ENCODE results near the gene PARP11. TPM values are rescaled to one million over a fixed set of nuclear protein-coding genes. Genes with fewer than 3 reads are reported as not detected.
A peak's percentile ranks its signal among the peaks of the same experiment; 100 is the strongest.

Gene PARP11
- total RNA-seq, 3 donors from 2014 or later (not counting 1 experiment from before 2014, with no cell fraction given): 18.8 to 27.3 (median 24.7) TPM

GRCh38 chr12:3772380-3772779 is 100.8 kb downstream of the PARP11 start:
- Histone ChIP-seq H3K9me3 (ENCODE audit: control insufficient read depth, insufficient read depth, low read length) (no peaks in the 10 kb centered on the region), H3K4me1 (ENCODE audit: control insufficient read depth, insufficient read depth, low read length) (no peaks in the 10 kb centered on the region), H3K27me3 (ENCODE audit: control insufficient read depth, insufficient read depth, low read length) (no peaks in the 10 kb centered on the region), H3K4me3 (ENCODE audit: low read length) (no peak overlapping the region), H3K27ac (ENCODE audit: low read length) (no peak overlapping the region), H3K36me3 (ENCODE audit: control insufficient read depth, insufficient read depth, low read length) (no peaks in the 10 kb centered on the region)
- H3K4me1 Mint-ChIP-seq: no peaks in the 10 kb centered on the region
- no peak for TF ChIP-seq CTCF (IDR thresholded peaks at IDR 0.05)
- WGBS (ENCODE audit: insufficient coverage): 61% methylated on average over 4 of the region's 4 CpGs
- no peak overlapping the region for H3K4me3 Mint-ChIP-seq
- H3K27me3 Mint-ChIP-seq (ENCODE audit: low read depth in 2 of 2): peaks cover 0 to 2% of the 10 kb centered on the region in 2 donors
- no peak for ATAC-seq
- no peaks in the 10 kb centered on the region for H3K36me3 Mint-ChIP-seq
- intact Hi-C loops (cut with micrococcal nuclease): no loop called here
- no peaks in the 10 kb centered on the region for H3K9me3 Mint-ChIP-seq
- DNase-seq: peak in 1 of 2 donors; percentile 43
- H3K27ac Mint-ChIP-seq: no peak overlapping the region

- WGBS (ENCODE audit: insufficient coverage): 84% methylated on average over 1 of the region's 1 CpG
- Histone ChIP-seq H3K27ac (ENCODE audit: low read length) (no peak overlapping the region), H3K9me3 (ENCODE audit: control insufficient read depth, insufficient read depth, low read length) (no peaks in the 10 kb centered on the region), H3K4me1 (ENCODE audit: control insufficient read depth, insufficient read depth, low read length) (no peaks in the 10 kb centered on the region), H3K27me3 (ENCODE audit: control insufficient read depth, insufficient read depth, low read length) (no peaks in the 10 kb centered on the region), H3K4me3 (ENCODE audit: low read length) (no peak overlapping the region), H3K36me3 (ENCODE audit: control insufficient read depth, insufficient read depth, low read length) (no peaks in the 10 kb centered on the region)
- Mint-ChIP-seq H3K36me3 (no peaks in the 10 kb centered on the region), H3K4me1 (no peaks in the 10 kb centered on the region), H3K4me3 (no peak overlapping the region), H3K27ac (no peak overlapping the region), H3K27me3 (ENCODE audit: low read depth in 2 of 2) (peaks cover 0 to 2% of the 10 kb centered on the region in 2 donors), H3K9me3 (no peaks in the 10 kb centered on the region)
- TF ChIP-seq CTCF (IDR thresholded peaks at IDR 0.05): no peak
- intact Hi-C loops (cut with micrococcal nuclease): no loop called here
- DNase-seq: no peak
- peak in 1 of 3 donors; percentile 18 for ATAC-seq
Measured at GRCh38 chr12:3771853-3772252, 101.3 kb downstream of the PARP11 start.

GRCh38 chr12:3770891-3771290 is 102.3 kb downstream of the PARP11 start:
- Histone ChIP-seq H3K9me3 (ENCODE audit: control insufficient read depth, insufficient read depth, low read length) (no peaks in the 10 kb centered on the region), H3K4me3 (ENCODE audit: low read length) (no peak overlapping the region), H3K27ac (ENCODE audit: low read length) (no peak overlapping the region), H3K27me3 (ENCODE audit: control insufficient read depth, insufficient read depth, low read length) (no peaks in the 10 kb centered on the region), H3K4me1 (ENCODE audit: control insufficient read depth, insufficient read depth, low read length) (no peaks in the 10 kb centered on the region), H3K36me3 (ENCODE audit: control insufficient read depth, insufficient read depth, low read length) (no peaks in the 10 kb centered on the region)
- ATAC-seq (no peak), DNase-seq (no peak)
- Mint-ChIP-seq H3K36me3 (no peaks in the 10 kb centered on the region), H3K27ac (no peak overlapping the region), H3K4me3 (no peak overlapping the region), H3K27me3 (ENCODE audit: low read depth in 2 of 2) (peaks cover 0 to 2% of the 10 kb centered on the region in 2 donors), H3K4me1 (peaks cover 0 to 5% of the 10 kb centered on the region in 2 donors), H3K9me3 (no peaks in the 10 kb centered on the region)
- TF ChIP-seq CTCF (IDR thresholded peaks at IDR 0.05): no peak
- WGBS (ENCODE audit: insufficient coverage): 100% methylated on average over 1 of the region's 1 CpG
- intact Hi-C loops (cut with micrococcal nuclease): no loop called here

GRCh38 chr12:3768911-3769447 is 104.2 kb downstream of the PARP11 start:
- Mint-ChIP-seq H3K36me3 (no peaks in the 10 kb centered on the region), H3K27ac (no peak overlapping the region), H3K4me1 (peaks cover 0 to 5% of the 10 kb centered on the region in 2 donors), H3K4me3 (no peak overlapping the region), H3K9me3 (no peaks in the 10 kb centered on the region), H3K27me3 (ENCODE audit: low read depth in 2 of 2) (peaks cover 0 to 2% of the 10 kb centered on the region in 2 donors)
- Histone ChIP-seq H3K27ac (ENCODE audit: low read length) (no peak overlapping the region), H3K36me3 (ENCODE audit: control insufficient read depth, insufficient read depth, low read length) (no peaks in the 10 kb centered on the region), H3K27me3 (ENCODE audit: control insufficient read depth, insufficient read depth, low read length) (no peaks in the 10 kb centered on the region), H3K4me3 (ENCODE audit: low read length) (no peak overlapping the region), H3K4me1 (ENCODE audit: control insufficient read depth, insufficient read depth, low read length) (no peaks in the 10 kb centered on the region), H3K9me3 (ENCODE audit: control insufficient read depth, insufficient read depth, low read length) (no peaks in the 10 kb centered on the region)
- intact Hi-C loops (cut with micrococcal nuclease): no loop called here
- WGBS (ENCODE audit: insufficient coverage): 100% methylated on average over 3 of the region's 3 CpGs
- DNase-seq (no peak), ATAC-seq (no peak)
- TF ChIP-seq CTCF (IDR thresholded peaks at IDR 0.05): no peak
